Prostate gland (tissue), 2 donors: ENCODE measurements around the gene VPS16. TPM values are rescaled to one million over a fixed set of nuclear protein-coding genes. Genes with fewer than 3 reads are reported as not detected.

Experiments
- DNase-seq: peaks from one replicate; pipeline ENCODE4 v3.0.0-alpha.2; 2019; ENCODE audit warnings: low spot score
- H3K27ac ChIP-seq, 2 donors: fragments of 200-600 bp; sonication (generic); 2 replicates each; pipeline ENCODE4 v1.5.1; 2017 to 2019
- H3K27me3 ChIP-seq: fragments of 200-600 bp; sonication (generic); replicated peaks from 2 replicates; pipeline ENCODE4 v1.5.1; 2019; ENCODE audit not compliant: insufficient read depth
- H3K36me3 ChIP-seq, 2 donors: fragments of 200-600 bp; sonication (generic); 1 replicate in 1 of 2; 2 replicates in 1 of 2; pipeline versions ENCODE4 v1.5.1 to v1.8.1; 2017 to 2019
- H3K4me1 ChIP-seq: fragments of 200-600 bp; sonication (generic); replicated peaks from 2 replicates; pipeline ENCODE4 v1.5.1; 2019
- H3K4me3 ChIP-seq, 2 donors: fragments of 200-600 bp; sonication (generic); 2 replicates each; pipeline ENCODE4 v1.5.1; 2017 to 2019
- H3K9me3 ChIP-seq: fragments of 200-600 bp; sonication (generic); 2 replicates; pipeline ENCODE4 v1.5.1; 2017
- POLR2A ChIP-seq: fragments of 450-650 bp; IDR thresholded peaks from one replicate; pipeline ENCODE4 v1.6.1; 2016; ENCODE audit warnings: antibody characterized with exemption, mild to moderate bottlenecking
- POLR2AphosphoS5 ChIP-seq: sonication (generic); formaldehyde crosslinking; IDR thresholded peaks from one replicate; pipeline ENCODE4 v1.6.1; 2017; ENCODE audit warnings: antibody characterized with exemption
- WGBS: methylation state at CpG from one replicate; pipeline ENCODE4 v1.1.5; 2018; 5-methylcytosine and 5-hydroxymethylcytosine counted together
- intact Hi-C: fragments of 100-400 bp; cut with DNase I; formaldehyde crosslinking; loops from one replicate; pipeline ENCODE4 v1.14.2; 2022
- total RNA-seq, 2 donors: library from RNA; depleted of rRNA; stranded (reverse); fragments of >200 nt; gene quantifications; one replicate each; pipeline ENCODE4 v1.1.0, GENCODE V29; 2016
- TF ChIP-seq, protein P1 (sequence below), 4 experiments: fragments of 200-600 bp in 2 of 4; fragments of 450-650 bp in 2 of 4; sonication (generic) in 2 of 4; IDR thresholded peaks; 1 replicate in 3 of 4; 2 replicates in 1 of 4; pipeline ENCODE4 v1.5.1; 2016 to 2019; ENCODE audit warnings: antibody characterized with exemption in 4 of 4, mild to moderate bottlenecking in 2 of 4, moderate library complexity in 2 of 4

Gene VPS16
- total RNA-seq, 2 donors from 2014 or later, result 27.5 to 37.3 TPM

DNA sequence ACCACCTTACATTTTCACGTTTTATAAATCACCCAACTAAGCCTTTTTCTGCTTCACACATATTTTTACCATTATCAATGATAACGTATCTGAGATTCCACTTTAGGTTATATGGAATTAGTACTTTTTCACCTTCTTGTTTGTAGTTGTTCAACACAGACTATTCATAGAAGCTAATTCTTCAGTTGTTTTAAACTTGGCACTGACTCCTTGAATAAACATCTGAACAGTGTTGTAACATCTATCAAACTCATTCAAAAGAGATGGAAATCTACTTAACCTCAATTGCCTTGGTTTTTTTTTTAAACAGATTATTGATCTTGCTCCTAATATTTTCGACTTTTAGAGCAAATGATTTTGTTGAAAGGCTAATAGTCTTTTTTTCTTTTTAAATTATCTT, 67.0 kb downstream of the VPS16 start:
- Histone ChIP-seq H3K27me3 (no peaks in the 10 kb centered on the region), H3K27ac (no peak overlapping the region), H3K36me3 (no peaks in the 10 kb centered on the region), H3K9me3 (no peaks in the 10 kb centered on the region), H3K4me1 (no peaks in the 10 kb centered on the region), H3K4me3 (no peak overlapping the region)
- DNase-seq, result no peak
- WGBS, result 62% methylated on average over 3 of the region's 3 CpGs
- TF ChIP-seq, protein P1, sequence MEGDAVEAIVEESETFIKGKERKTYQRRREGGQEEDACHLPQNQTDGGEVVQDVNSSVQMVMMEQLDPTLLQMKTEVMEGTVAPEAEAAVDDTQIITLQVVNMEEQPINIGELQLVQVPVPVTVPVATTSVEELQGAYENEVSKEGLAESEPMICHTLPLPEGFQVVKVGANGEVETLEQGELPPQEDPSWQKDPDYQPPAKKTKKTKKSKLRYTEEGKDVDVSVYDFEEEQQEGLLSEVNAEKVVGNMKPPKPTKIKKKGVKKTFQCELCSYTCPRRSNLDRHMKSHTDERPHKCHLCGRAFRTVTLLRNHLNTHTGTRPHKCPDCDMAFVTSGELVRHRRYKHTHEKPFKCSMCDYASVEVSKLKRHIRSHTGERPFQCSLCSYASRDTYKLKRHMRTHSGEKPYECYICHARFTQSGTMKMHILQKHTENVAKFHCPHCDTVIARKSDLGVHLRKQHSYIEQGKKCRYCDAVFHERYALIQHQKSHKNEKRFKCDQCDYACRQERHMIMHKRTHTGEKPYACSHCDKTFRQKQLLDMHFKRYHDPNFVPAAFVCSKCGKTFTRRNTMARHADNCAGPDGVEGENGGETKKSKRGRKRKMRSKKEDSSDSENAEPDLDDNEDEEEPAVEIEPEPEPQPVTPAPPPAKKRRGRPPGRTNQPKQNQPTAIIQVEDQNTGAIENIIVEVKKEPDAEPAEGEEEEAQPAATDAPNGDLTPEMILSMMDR (IDR thresholded peaks at IDR 0.05), result no peak
- TF ChIP-seq POLR2AphosphoS5 (no peak), POLR2A (no peak)
- intact Hi-C loops, result no loop called here

DNA sequence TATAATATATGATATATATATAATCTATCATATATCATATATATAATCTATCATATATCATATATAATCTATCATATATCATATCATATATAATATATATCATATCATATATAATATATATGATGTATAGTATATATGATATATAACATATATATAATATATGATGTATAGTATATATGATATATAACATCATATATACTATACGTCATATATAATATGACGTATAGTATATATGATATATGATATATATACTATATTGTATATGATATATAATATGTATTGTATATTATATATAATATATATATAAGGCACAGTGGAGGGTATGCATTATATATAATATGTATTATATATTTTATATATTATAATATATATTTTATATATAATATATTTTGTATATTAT, 69.4 kb downstream of the VPS16 start:
- intact Hi-C loops, result no loop called here

DNA sequence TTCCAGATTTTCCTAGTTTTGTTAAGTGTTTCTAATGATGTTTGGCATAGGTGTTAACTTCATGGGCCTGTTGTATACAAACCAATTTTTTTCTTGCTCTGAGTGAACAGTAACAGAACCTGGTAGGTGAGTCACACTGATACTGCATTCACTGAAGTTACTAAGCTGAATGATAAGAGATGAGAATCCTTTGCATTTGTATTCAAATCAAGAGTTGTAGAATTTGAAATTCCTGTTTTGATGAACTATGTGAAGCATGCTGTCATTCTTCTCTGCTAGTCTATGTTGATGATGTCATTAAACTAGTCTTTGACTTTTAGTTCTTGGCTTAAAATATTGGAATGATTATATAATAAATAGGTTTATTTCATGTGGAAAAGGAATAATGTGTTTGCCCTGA, 70.7 kb downstream of the VPS16 start:
- no peak for DNase-seq
- Histone ChIP-seq H3K4me3 (no peak overlapping the region), H3K27ac (no peak overlapping the region), H3K27me3 (no peaks in the 10 kb centered on the region), H3K4me1 (no peaks in the 10 kb centered on the region), H3K36me3 (no peaks in the 10 kb centered on the region), H3K9me3 (no peaks in the 10 kb centered on the region)
- intact Hi-C loops, result no loop called here
- TF ChIP-seq POLR2AphosphoS5, result no peak
- TF ChIP-seq POLR2A, result no peak
- TF ChIP-seq, protein P1 (IDR thresholded peaks at IDR 0.05), result no peak

More for the DNA sequence above, 69.4 kb downstream of the VPS16 start:
- no peaks in the 10 kb centered on the region for H3K4me1 ChIP-seq
- 90% methylated on average over 2 of the region's 2 CpGs for WGBS
- H3K4me3 ChIP-seq, result no peak overlapping the region
- no peaks in the 10 kb centered on the region for H3K9me3 ChIP-seq
- no peak overlapping the region for H3K27ac ChIP-seq
- TF ChIP-seq POLR2AphosphoS5 (no peak), POLR2A (no peak)
- TF ChIP-seq, protein P1 (IDR thresholded peaks at IDR 0.05), result no peak
- no peak for DNase-seq
- H3K36me3 ChIP-seq, result no peaks in the 10 kb centered on the region
- no peaks in the 10 kb centered on the region for H3K27me3 ChIP-seq

DNA sequence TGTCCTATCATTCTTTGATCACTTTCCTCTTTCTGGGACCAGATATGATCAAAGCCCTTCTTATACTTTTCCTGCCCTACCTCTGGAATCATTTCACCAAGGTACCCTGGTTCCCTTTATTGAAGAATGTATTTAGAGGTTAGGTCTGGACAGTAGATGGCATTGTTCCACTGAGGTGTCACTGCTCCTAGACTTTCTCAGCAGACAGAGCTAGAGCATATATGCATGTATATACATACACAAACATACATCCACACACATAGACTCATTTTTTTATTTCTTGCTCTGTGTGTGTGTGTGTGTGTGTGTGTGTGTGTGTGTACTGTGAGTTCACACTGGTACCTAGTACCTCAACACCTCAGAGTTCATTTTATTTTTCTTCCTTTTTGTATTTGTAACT, 73.6 kb downstream of the VPS16 start:
- no peak overlapping the region for H3K27ac ChIP-seq
- no peaks in the 10 kb centered on the region for H3K36me3 ChIP-seq
- no peak for DNase-seq
- H3K4me3 ChIP-seq, result no peak overlapping the region
- H3K27me3 ChIP-seq, result no peaks in the 10 kb centered on the region
- H3K4me1 ChIP-seq, result no peaks in the 10 kb centered on the region
- TF ChIP-seq POLR2A (no peak), POLR2AphosphoS5 (no peak)
- TF ChIP-seq, protein P1 (IDR thresholded peaks at IDR 0.05), result no peak
- H3K9me3 ChIP-seq, result no peaks in the 10 kb centered on the region
- intact Hi-C loops, result no loop called here

Other genes starting within 250 kb of the VPS16 start
- gene NOP56, start 188.1 kb upstream of the VPS16 start, total RNA-seq, result 100 to 1,000 TPM in 1 of 2 donors, 10 to 100 TPM in 1; 50.8 to 108 TPM
- 100 to 1,000 TPM; 132 to 141 TPM for gene IDH3B, start 176.5 kb upstream of the VPS16 start, total RNA-seq
- gene EBF4, start 148.0 kb upstream of the VPS16 start, total RNA-seq, result 10 to 100 TPM; 48.9 to 58.8 TPM
- 10 to 100 TPM in 1 of 2 donors, 1 to 10 TPM in 1; 7.4 to 35.5 TPM for gene CPXM1, start 40.1 kb upstream of the VPS16 start, total RNA-seq
- gene C20orf141, start 25.8 kb upstream of the VPS16 start, total RNA-seq, result 1 to 10 TPM in 1 of 2 donors, not detected in 1; 4.4 TPM
- not detected for gene TMEM239, start 24.4 kb upstream of the VPS16 start, total RNA-seq
- gene PCED1A, start 90 bp upstream of the VPS16 start, total RNA-seq, result 10 to 100 TPM; 54.8 to 58.1 TPM
- gene PTPRA, start 32.7 kb downstream of the VPS16 start, total RNA-seq, result 10 to 100 TPM; 57.7 to 83.6 TPM
- not detected for gene GNRH2, start 202.9 kb downstream of the VPS16 start, total RNA-seq
- 100 to 1,000 TPM in 1 of 2 donors, 10 to 100 TPM in 1; 75.8 to 129 TPM for gene MRPS26, start 205.3 kb downstream of the VPS16 start, total RNA-seq
- gene OXT, start 230.9 kb downstream of the VPS16 start, total RNA-seq, result 1 to 10 TPM in 1 of 2 donors, not detected in 1; 9.8 TPM
- 1 to 10 TPM in 1 of 2 donors, not detected in 1; 3.1 TPM for gene AVP, start 244.0 kb downstream of the VPS16 start, total RNA-seq